ENCODE results near the gene LBX1. TPM values are rescaled to one million over a fixed set of nuclear protein-coding genes. Genes with fewer than 3 reads are reported as not detected.

LBX1 gene, protein sequence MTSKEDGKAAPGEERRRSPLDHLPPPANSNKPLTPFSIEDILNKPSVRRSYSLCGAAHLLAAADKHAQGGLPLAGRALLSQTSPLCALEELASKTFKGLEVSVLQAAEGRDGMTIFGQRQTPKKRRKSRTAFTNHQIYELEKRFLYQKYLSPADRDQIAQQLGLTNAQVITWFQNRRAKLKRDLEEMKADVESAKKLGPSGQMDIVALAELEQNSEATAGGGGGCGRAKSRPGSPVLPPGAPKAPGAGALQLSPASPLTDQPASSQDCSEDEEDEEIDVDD
- not detected in 2 replicates for total RNA-seq

DNA sequence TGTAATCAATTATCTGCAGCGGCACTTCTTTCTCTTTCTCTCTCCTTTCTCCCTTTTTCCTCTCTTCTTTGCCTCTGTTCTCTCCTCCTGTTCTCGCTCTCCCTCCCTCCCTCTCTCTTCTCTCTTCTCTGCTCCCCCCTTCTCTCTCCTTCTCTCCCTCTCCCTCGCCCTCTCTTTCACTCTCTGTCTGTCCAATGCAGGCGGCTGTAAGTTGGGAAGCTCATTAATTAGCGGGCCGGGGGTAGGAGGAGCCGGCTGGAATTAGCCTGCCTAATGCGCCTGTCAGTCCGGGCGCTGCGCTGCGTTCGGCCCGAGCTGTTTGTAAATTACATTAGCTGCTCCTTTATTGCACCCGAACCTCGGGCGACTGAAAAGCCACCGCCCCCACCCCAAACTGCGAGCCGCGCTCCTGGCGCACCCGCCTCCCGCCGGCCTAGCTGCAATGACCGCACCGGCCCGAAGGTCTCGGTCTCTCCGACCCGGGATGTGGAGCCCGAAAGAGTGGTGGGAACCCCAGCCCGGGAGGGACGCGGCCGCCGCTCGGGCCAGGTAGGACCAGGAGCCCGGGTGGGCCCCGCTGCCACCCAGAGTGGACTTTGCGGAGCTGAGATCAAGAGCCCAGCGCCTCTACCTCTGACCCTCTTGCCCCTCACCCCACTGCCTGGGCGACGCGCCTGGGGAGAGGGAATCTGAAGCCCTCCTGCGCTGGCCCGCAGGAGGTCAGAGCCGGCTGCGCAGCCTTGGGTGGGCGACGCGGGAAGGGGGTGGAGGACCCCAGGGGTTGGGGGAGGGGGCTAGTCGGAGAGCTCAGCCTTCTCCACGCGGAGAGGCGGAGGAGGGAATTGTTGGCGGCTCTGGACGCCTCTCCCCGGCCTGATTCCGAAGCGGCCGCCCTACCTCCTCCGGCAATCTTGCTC is at the start of gene LBX1:
Gene LBX1 (minus strand): TSS at position 198 of the 917 bp plus-strand sequence. CDS start 648 bp downstream, outside the sequence.

Other genes starting within 250 kb of the LBX1 start
- 51.2 and 52.2 TPM in 2 replicates for gene MRPL43, start 242.0 kb downstream of the LBX1 start, total RNA-seq
- 5.6 and 11.8 TPM in 2 replicates for gene TWNK, start 241.9 kb downstream of the LBX1 start, total RNA-seq
- 129 and 152 TPM in 2 replicates for gene LZTS2, start 229.7 kb downstream of the LBX1 start, total RNA-seq
- gene PDZD7, start 198.3 kb downstream of the LBX1 start, total RNA-seq, result 2.8 and 5.5 TPM in 2 replicates
- gene SFXN3, start 198.2 kb downstream of the LBX1 start, total RNA-seq, result 97.7 and 107 TPM in 2 replicates
- 26.8 and 29.1 TPM in 2 replicates for gene KAZALD1, start 167.5 kb downstream of the LBX1 start, total RNA-seq
- gene TLX1, start 98.2 kb downstream of the LBX1 start, total RNA-seq, result not detected in 2 replicates
- gene BTRC, start 124.7 kb upstream of the LBX1 start, total RNA-seq, result 13.4 and 13.9 TPM in 2 replicates